ENCODE measurements around the gene GSN. TPM values are rescaled to one million over a fixed set of nuclear protein-coding genes. Genes with fewer than 3 reads are reported as not detected.

Gene GSN
- total RNA-seq, 3 donors from 2014 or later: 1,290 to 13,922 (median 1,437) TPM

DNA sequence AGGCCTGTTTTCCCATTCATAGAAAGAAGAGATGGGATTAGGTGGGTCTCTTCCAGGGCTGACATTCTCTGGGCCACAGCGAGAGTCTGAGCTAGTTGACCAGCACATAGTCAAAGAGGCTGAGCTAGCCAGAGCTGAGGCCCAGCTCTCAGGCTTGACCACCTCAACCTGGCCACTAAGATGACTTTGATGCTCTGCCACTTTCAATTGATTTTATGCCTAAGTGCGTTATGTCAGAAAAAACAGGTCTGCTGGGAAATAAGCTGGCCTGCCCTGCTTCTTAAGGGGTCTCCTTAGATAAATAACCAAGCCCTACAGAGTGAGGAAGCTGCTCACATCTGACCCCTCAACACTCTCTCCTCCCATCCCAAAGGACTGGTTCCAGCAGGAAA is 46.3 kb upstream of the GSN start:
- H3K9me3 ChIP-seq: no peaks in the 10 kb centered on the region

DNA sequence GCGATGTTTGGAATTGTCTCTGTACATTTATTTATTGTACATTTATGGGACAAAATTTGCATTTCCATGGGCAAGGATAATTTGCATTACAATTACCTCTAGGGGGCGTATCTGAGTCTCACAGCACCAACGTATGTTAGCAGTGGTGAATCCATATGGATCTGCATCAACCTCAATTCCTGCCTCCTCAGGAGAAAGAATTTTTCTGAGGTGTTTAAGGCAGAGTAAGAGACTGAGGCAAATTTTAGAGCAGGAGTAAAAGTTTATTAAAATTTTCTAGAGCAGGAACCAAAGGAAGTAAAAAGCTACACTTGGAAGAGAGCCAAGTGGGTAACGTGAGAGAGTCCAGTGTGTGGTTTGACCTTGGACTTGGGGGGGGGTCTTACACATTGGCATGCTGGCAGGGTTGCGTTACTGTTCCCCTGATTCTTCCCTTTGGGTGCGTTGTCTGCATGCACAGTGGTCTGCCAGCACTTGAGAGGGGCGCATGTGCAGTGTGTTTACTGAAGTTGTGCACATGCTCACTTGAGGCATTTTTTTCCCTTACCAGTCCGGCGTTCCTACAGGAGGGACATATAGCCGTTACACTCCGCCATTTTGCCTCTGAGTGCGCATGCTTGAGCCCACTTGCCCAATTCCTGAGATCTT is 45.3 kb upstream of the GSN start:
- no peak overlapping the region for H3K4me3 ChIP-seq
- no peak for TF ChIP-seq POLR2A (IDR thresholded peaks at IDR 0.05)
- TF ChIP-seq, protein P1, sequence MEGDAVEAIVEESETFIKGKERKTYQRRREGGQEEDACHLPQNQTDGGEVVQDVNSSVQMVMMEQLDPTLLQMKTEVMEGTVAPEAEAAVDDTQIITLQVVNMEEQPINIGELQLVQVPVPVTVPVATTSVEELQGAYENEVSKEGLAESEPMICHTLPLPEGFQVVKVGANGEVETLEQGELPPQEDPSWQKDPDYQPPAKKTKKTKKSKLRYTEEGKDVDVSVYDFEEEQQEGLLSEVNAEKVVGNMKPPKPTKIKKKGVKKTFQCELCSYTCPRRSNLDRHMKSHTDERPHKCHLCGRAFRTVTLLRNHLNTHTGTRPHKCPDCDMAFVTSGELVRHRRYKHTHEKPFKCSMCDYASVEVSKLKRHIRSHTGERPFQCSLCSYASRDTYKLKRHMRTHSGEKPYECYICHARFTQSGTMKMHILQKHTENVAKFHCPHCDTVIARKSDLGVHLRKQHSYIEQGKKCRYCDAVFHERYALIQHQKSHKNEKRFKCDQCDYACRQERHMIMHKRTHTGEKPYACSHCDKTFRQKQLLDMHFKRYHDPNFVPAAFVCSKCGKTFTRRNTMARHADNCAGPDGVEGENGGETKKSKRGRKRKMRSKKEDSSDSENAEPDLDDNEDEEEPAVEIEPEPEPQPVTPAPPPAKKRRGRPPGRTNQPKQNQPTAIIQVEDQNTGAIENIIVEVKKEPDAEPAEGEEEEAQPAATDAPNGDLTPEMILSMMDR (IDR thresholded peaks at IDR 0.05): peak; percentile 44 to 55 (median 50)
- H3K27me3 ChIP-seq: no peaks in the 10 kb centered on the region
- no peak for DNase-seq (ENCODE audit: low spot score in 2 of 2)
- no peaks in the 10 kb centered on the region for H3K36me3 ChIP-seq
- no peaks in the 10 kb centered on the region for H3K4me1 ChIP-seq
- H3K9me3 ChIP-seq: no peaks in the 10 kb centered on the region
- intact Hi-C loops (cut with DNase I; ENCODE audit: low total_unique reads): no loop called here
- no peak overlapping the region for H3K27ac ChIP-seq

More for the DNA sequence above, 46.3 kb upstream of the GSN start:
- Histone ChIP-seq H3K36me3 (no peaks in the 10 kb centered on the region), H3K4me1 (no peaks in the 10 kb centered on the region), H3K4me3 (no peak overlapping the region), H3K27ac (no peak overlapping the region), H3K27me3 (no peaks in the 10 kb centered on the region)
- intact Hi-C loops (cut with DNase I; ENCODE audit: low total_unique reads): no loop called here
- TF ChIP-seq POLR2AphosphoS5 (IDR thresholded peaks at IDR 0.05) (no peak), POLR2A (IDR thresholded peaks at IDR 0.05) (no peak)
- TF ChIP-seq, protein P1 (IDR thresholded peaks at IDR 0.05): no peak
- DNase-seq (ENCODE audit: low spot score in 2 of 2): no peak

DNA sequence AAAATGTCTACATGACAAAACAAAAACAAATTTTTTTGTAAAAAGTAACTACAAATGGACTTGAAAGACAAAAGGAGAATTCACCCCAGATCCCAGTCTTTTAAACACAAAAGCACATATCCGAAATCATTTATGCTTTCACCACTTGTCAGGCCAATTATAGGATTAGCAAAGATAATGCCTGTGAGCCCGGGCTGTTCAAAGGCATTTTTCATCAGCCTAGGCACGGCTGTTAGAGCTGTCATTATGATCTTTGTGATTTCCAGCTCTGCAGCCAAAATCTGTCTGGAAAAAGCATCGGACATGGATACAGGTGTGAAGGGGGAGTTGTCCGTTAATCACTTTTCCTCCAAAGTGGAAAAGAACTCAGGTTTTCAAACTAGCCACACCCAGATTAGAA is 42.7 kb upstream of the GSN start:
- Histone ChIP-seq H3K27me3 (no peaks in the 10 kb centered on the region), H3K4me1 (no peaks in the 10 kb centered on the region), H3K9me3 (no peaks in the 10 kb centered on the region), H3K36me3 (no peaks in the 10 kb centered on the region), H3K27ac (no peak overlapping the region), H3K4me3 (no peak overlapping the region)
- intact Hi-C loops (cut with DNase I; ENCODE audit: low total_unique reads): no loop called here
- no peak for DNase-seq (ENCODE audit: low spot score in 2 of 2)
- TF ChIP-seq POLR2AphosphoS5 (IDR thresholded peaks at IDR 0.05) (no peak), POLR2A (IDR thresholded peaks at IDR 0.05) (no peak)
- TF ChIP-seq, protein P1 (IDR thresholded peaks at IDR 0.05): no peak

DNA sequence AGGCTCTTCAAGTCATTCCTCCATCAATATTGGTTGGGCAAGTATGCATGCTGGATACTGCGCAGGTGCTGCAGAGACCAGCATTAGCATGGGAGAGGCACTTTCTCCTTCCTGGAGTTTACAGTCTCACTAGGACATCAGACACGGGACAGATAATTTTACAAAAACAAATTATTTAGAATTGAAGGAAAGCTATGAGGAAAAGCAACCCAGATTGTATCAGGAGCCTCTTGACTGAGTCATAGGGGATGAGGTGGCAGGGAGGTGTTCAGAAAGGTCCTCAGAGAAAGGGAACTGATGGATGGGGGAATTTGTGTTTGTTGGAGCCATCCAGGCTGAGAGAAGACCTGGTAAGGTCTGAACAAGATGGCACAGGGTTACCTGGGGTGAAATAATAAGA is 41.8 kb upstream of the GSN start:
- intact Hi-C loops (cut with DNase I; ENCODE audit: low total_unique reads): no loop called here
- Histone ChIP-seq H3K27ac (no peak overlapping the region), H3K9me3 (no peaks in the 10 kb centered on the region), H3K27me3 (no peaks in the 10 kb centered on the region), H3K4me1 (no peaks in the 10 kb centered on the region), H3K4me3 (no peak overlapping the region), H3K36me3 (no peaks in the 10 kb centered on the region)
- DNase-seq (ENCODE audit: low spot score in 2 of 2): no peak
- TF ChIP-seq POLR2A (IDR thresholded peaks at IDR 0.05) (no peak), POLR2AphosphoS5 (IDR thresholded peaks at IDR 0.05) (no peak)
- TF ChIP-seq, protein P1 (IDR thresholded peaks at IDR 0.05): no peak

DNA sequence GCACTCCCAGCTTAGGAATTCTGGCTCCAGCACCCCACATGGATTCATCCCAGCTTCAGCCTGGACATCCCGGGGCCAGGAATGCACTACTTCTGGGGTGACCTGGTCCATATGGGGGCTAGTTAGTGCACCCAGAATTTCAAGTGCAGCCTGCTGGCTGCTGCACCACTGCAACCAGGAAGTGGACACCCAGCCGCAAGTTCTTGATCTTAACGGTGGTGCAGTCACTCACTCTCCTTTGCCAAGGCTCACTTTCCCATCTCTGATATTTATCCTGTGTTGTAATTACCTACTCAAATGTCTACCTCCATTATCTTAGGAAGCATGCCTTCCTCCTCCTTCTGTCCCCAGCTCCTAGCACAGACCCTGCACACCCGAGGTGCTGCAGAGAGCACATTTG is 40.1 kb upstream of the GSN start:
- H3K4me3 ChIP-seq: no peak overlapping the region
- H3K36me3 ChIP-seq: no peaks in the 10 kb centered on the region
- intact Hi-C loops (cut with DNase I; ENCODE audit: low total_unique reads): no loop called here
- no peaks in the 10 kb centered on the region for H3K9me3 ChIP-seq
- no peak overlapping the region for H3K27ac ChIP-seq
- TF ChIP-seq, protein P1 (IDR thresholded peaks at IDR 0.05): no peak
- TF ChIP-seq POLR2A (IDR thresholded peaks at IDR 0.05): no peak
- no peaks in the 10 kb centered on the region for H3K27me3 ChIP-seq
- DNase-seq (ENCODE audit: low spot score in 2 of 2): no peak
- no peaks in the 10 kb centered on the region for H3K4me1 ChIP-seq

All from breast epithelium (tissue), 4 donors.